Measurements from ENCODE around the gene HES7. TPM values are rescaled to one million over a fixed set of nuclear protein-coding genes. Genes with fewer than 3 reads are reported as not detected.

The HES7 gene
- total RNA-seq, 1 donor, result 0.09 TPM

DNA sequence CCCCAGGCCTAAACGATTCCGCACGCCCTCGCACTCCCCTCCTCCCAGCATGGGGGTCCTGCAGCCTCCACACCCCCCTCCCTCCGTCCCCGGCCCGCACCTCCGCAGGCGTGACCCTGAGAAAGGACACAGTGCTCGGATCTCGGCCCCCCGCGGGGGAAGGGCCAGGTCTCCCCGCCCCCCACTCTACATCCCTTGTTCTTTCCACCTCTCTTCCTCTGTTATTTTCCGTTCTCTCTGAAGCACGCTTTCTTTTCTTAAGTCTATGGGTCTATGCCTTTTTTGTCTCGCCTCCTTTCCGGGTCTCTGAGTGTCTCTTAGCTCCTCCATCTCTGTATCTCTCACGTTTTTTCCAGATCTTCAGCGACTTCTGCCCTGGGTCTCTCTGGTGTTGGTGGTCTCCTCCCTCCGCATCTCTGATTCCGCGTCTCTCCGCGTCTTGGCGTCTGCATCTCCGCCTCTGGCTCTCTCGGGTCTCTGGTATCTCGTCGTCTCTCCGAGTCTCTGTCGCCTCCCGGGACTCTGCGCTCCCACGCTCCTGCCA is 2.1 kb upstream of the HES7 start:
- DNase-seq (ENCODE audit: low read depth), result peak; percentile 18
- TF ChIP-seq, protein P1, sequence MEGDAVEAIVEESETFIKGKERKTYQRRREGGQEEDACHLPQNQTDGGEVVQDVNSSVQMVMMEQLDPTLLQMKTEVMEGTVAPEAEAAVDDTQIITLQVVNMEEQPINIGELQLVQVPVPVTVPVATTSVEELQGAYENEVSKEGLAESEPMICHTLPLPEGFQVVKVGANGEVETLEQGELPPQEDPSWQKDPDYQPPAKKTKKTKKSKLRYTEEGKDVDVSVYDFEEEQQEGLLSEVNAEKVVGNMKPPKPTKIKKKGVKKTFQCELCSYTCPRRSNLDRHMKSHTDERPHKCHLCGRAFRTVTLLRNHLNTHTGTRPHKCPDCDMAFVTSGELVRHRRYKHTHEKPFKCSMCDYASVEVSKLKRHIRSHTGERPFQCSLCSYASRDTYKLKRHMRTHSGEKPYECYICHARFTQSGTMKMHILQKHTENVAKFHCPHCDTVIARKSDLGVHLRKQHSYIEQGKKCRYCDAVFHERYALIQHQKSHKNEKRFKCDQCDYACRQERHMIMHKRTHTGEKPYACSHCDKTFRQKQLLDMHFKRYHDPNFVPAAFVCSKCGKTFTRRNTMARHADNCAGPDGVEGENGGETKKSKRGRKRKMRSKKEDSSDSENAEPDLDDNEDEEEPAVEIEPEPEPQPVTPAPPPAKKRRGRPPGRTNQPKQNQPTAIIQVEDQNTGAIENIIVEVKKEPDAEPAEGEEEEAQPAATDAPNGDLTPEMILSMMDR (IDR thresholded peaks at IDR 0.05; ENCODE audit: insufficient read depth, low read length), result no peak
- H3K4me3 ChIP-seq (ENCODE audit: low read depth, low read length), result peak overlapping the region; percentile 72

DNA sequence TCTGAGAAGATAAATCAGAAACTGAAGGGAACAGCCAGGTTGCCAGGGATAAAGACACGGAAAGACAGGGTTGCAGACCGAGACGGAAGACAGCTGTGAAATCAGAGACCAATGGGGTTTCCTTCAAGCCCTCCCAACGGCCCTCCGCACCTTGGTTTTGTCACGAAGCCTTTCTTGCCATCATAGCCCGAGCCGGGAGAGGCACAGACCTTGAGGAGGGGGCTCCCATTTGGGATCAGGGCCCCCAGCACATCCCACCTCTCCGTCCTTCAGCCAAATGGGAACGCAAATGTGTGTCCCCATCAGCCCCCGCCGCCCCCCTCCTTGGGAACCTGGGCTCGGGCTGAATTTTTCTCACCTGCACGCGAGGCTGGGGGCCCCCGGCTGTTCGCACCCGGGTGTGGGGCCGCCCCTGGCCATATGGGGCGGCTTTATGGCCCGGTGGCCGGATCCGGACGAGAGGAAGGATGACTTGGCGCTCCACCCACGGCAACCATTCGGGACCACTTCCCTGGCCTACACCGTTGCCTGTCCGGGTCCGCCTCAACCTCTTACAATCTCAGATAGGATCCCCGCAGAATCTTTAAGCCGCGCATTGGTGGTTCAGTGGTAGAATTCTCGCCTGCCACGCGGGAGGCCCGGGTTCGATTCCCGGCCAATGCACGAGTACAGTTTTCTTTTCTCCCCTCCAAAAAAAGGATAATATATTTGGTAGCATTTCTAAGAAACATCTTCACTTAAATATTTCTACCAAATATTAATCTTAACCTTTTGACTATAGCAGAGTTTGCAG is 1.4 kb upstream of the HES7 start:
- peak overlapping the region; percentile 72 for H3K4me3 ChIP-seq (ENCODE audit: low read depth, low read length)
- TF ChIP-seq, protein P1 (IDR thresholded peaks at IDR 0.05; ENCODE audit: insufficient read depth, low read length), result no peak
- peak; percentile 71 for DNase-seq (ENCODE audit: low read depth)

DNA sequence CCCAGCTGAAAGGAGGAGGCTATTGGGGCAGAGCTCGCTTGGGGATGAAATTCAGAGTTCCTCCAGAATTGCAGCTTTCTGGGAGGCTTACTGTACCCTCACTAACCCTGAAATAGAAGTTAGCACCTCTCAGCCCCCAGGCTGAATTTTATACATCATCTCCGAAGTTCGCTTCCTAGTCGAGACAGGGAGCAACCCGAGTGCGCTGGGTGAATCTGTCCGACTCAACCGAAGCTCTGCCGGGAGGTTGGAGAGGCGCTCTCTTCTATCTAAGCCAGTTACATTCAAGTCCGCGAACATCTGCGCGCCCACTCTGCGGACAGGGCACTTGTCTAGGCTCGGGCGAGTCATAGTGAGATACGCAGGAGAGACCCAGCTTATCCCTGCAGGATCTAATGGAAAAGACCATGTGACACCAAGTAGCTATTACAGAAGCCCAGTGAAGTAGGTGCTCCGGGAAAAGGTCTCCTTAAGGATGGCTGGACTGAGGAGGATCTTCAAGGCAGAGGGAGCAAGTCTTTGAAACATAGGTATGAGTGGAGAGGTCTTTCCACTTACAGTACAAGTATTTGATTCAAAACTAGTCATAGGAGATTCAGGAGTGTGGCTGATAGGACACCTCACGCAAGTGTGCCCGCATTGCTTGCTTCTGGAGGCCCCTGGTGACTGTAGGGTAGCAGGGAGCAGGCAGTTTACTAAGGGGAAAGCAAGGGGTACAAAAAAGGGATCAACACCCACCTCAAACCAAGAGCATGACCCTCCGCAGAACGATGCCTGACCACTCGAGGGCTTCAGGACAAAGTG is 646 bp upstream of the HES7 start:
- peak overlapping the region; percentile 71 for H3K4me3 ChIP-seq (ENCODE audit: low read depth, low read length)
- DNase-seq (ENCODE audit: low read depth), result peak; percentile 33
- TF ChIP-seq, protein P1 (IDR thresholded peaks at IDR 0.05; ENCODE audit: insufficient read depth, low read length), result no peak

DNA sequence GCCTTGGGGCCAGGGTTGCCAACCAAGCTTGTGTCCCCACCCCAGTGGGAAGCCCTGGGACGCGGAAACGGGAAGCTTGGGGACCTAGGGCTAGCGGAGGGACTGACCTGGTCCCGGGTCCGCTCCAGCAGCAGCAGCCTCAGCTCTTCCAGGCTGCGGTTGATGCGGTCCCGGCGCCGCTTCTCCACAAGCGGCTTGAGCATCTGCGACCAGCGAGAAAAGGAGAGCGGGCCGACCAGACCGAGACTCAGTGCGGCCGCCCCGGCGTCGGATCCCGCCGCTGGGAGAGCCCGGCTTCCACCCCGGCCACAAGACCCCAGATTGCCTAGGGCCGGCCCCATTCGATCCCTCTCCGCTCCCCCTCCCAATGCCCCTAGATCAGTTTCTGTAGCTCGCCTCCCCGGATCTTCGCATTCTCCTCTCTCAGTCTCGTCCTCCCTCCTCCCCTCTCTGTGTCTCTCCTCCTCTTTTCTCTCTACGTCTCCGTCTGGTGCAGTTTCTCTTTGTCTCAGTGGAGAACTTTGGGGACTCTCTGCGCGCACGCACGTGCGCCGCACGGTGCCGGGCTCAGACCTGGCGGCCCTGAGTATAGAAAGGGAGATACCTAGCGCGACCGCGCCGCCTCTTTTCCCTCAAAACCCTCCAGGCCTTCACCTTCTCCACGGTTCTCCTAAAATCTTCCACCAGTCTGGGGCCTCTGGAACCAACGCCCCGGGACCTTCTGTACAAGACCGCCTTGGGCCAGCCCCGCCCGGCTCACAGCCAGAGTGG is 797 bp downstream of the HES7 start:
- TF ChIP-seq, protein P1 (IDR thresholded peaks at IDR 0.05; ENCODE audit: insufficient read depth, low read length), result no peak
- DNase-seq (ENCODE audit: low read depth), result peak; percentile 34

DNA sequence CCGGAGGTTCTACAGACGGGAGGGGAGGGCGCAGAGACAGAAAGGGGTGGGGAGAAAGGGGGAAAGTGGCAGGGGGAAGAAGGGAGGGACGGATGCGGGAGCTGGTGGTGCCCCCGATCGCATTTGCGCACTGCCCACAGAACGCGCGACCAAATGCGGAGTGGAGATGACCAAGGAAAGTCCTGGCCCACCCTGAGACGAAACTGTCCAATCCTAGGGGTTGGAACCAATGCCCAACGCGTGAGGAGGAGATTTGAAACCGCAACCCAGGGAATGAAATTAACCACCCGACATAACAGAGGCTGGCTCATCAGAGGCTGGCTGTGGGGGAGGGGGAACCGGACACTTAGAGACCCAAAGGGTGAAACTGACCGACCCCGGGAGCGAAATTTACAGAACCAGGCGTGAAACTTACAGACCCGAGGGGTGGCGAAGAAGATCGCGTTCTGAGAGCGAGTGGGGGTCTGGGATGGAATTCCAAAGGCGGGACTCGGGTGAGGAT is 1.4 kb downstream of the HES7 start:
- TF ChIP-seq, protein P1 (IDR thresholded peaks at IDR 0.05; ENCODE audit: insufficient read depth, low read length), result no peak
- peak; percentile 55 for DNase-seq (ENCODE audit: low read depth)
- H3K4me3 ChIP-seq (ENCODE audit: low read depth, low read length), result peak overlapping the region; percentile 71

More for the DNA sequence above, 797 bp downstream of the HES7 start:
- H3K4me3 ChIP-seq (ENCODE audit: low read depth, low read length), result peak overlapping the region; percentile 71

Measured in fibroblast of the aortic adventitia (primary cell).